Body of pancreas (tissue), 4 donors: ENCODE data around the gene RASA3. TPM values are rescaled to one million over a fixed set of nuclear protein-coding genes. Genes with fewer than 3 reads are reported as not detected.

Source experiments
- ATAC-seq: fragments of 150-250 bp; one replicate; pipeline ENCODE4 v1.9.1; 2016
- DNase-seq, 4 donors: peaks; one replicate each; pipeline ENCODE4 v3.0.0-alpha.2; 2019
- H3K27ac ChIP-seq, 4 donors: fragments of 200-600 bp; sonication (generic); 1 replicate in 3 of 4; 2 replicates in 1 of 4; pipeline versions ENCODE4 v1.5.1 to v1.6.1; 2016 to 2019; ENCODE audit warnings: mild to moderate bottlenecking in 1 of 4, mixed read lengths in 1 of 4, moderate library complexity in 1 of 4
- H3K27me3 ChIP-seq, 2 donors: fragments of 200-600 bp; sonication (generic); one replicate each; pipeline ENCODE4 v1.6.0; 2016; ENCODE audit warnings: mild to moderate bottlenecking in 1 of 2
- H3K36me3 ChIP-seq, 2 donors: fragments of 200-600 bp; sonication (generic); replicated peaks in 1 of 2; 2 replicates each; pipeline ENCODE4 v1.5.1; 2016; ENCODE audit warnings: low read depth in 2 of 2; ENCODE audit not compliant: insufficient read depth in 1 of 2
- H3K4me1 ChIP-seq: fragments of 200-600 bp; sonication (generic); one replicate; pipeline ENCODE4 v1.6.0; 2016
- H3K4me3 ChIP-seq, 2 donors: fragments of 200-600 bp; sonication (generic); 1 replicate in 1 of 2; 2 replicates in 1 of 2; pipeline ENCODE4 v1.5.1; 2016 to 2019
- H3K9me3 ChIP-seq, 3 donors: fragments of 200-600 bp; sonication (generic); 1 replicate in 2 of 3; 2 replicates in 1 of 3; pipeline ENCODE4 v1.5.1; 2016
- POLR2A ChIP-seq, 3 donors: fragments of 450-650 bp; IDR thresholded peaks; one replicate each; pipeline ENCODE4 v1.6.1; 2016; ENCODE audit warnings: antibody characterized with exemption in 3 of 3, mild to moderate bottlenecking in 2 of 3
- WGBS, 2 donors: methylation state at CpG; one replicate each; pipeline ENCODE4 v1.1.5; 2017; 5-methylcytosine and 5-hydroxymethylcytosine counted together
- intact Hi-C: fragments of 100-400 bp; cut with DNase I; formaldehyde crosslinking; loops from one replicate; pipeline ENCODE4 v1.15.1; 2023
- total RNA-seq, 2 donors: library from RNA; depleted of rRNA; stranded (reverse); fragments of >200 nt; gene quantifications; one replicate each; pipeline ENCODE4 v1.1.0, GENCODE V29; 2016
- TF ChIP-seq, protein P1 (sequence below), 7 experiments: fragments of 450-650 bp in 4 of 7; fragments of 200-600 bp in 3 of 7; sonication (generic) in 3 of 7; IDR thresholded peaks; one replicate each; pipeline ENCODE4 v1.5.1; 2016 to 2019; ENCODE audit warnings: antibody characterized with exemption in 7 of 7

RASA3 gene
- total RNA-seq, 2 donors from 2014 or later = 10.2 to 19.2 TPM

DNA sequence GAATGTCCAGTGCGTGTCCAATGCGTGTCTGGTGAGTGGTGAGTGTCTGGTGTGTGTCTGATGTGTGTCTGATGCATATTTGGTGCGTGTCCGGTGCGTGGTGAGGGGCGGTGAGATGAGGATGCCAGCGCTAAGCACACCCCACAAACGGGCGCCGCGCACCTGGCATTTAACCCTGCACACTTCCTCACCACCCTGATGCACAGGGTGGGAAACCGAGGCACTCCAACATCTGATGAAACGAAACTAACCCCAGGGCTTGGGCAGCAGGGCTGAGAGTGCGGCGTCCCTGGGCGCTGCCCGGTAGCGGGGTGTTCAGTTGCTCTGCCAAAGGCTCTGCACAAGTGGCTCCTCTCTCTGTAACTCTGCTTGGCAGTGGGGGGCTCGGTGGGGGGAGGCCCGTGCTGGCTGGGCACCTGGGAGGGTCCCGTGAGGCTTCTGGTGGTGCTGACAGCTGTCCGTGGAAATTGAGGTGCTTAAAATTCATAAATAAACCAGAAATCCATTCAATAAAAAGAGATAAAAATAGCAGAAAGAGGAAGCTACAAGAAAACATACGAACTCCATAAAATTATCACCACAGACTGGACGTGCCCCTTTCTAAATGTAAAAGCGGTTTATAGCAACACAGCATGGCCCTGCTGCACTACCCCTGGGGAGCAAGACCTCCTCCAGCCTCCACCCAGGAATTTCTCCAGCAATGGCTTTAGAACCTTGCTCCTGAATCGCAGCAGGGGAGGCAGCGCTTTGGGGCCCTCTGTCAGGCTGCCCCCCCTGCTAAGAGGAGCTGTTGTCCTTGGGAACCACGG is 76.0 kb downstream of the RASA3 start:
- Histone ChIP-seq H3K36me3 (no peaks in the 10 kb centered on the region), H3K27me3 (no peaks in the 10 kb centered on the region), H3K27ac (no peak overlapping the region), H3K4me3 (no peak overlapping the region), H3K4me1 (no peaks in the 10 kb centered on the region), H3K9me3 (no peaks in the 10 kb centered on the region)
- TF ChIP-seq, protein P1, sequence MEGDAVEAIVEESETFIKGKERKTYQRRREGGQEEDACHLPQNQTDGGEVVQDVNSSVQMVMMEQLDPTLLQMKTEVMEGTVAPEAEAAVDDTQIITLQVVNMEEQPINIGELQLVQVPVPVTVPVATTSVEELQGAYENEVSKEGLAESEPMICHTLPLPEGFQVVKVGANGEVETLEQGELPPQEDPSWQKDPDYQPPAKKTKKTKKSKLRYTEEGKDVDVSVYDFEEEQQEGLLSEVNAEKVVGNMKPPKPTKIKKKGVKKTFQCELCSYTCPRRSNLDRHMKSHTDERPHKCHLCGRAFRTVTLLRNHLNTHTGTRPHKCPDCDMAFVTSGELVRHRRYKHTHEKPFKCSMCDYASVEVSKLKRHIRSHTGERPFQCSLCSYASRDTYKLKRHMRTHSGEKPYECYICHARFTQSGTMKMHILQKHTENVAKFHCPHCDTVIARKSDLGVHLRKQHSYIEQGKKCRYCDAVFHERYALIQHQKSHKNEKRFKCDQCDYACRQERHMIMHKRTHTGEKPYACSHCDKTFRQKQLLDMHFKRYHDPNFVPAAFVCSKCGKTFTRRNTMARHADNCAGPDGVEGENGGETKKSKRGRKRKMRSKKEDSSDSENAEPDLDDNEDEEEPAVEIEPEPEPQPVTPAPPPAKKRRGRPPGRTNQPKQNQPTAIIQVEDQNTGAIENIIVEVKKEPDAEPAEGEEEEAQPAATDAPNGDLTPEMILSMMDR (IDR thresholded peaks at IDR 0.05) = no peak
- intact Hi-C loops = no loop called here
- ATAC-seq = no peak
- DNase-seq = no peak
- 78 to 85% methylated on average over 27 to 28 of the region's 28 CpGs for WGBS, 2 donors

DNA sequence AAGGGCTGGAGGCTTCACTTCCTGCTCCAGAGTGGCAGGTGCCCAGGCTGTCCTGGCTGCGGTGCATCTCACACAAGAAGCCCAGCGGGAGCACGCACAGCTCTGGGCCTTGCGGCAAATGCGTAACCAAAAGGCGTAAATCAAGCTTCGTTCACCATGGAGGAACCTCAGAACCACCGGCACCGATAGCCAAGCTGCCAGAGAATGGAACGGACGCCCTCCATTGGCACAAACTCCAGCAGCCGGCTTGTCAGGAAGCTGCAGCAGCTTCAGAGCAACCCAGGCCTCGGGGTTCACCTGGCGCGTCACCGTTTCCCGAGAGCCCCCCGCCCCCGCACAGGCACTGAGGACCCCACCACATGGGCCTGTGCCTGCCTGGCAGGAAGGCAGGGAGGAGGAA is 76.7 kb downstream of the RASA3 start:
- ATAC-seq (no peak), DNase-seq (no peak)
- TF ChIP-seq POLR2A (IDR thresholded peaks at IDR 0.05) = no peak
- TF ChIP-seq, protein P1 (IDR thresholded peaks at IDR 0.05) = no peak
- Histone ChIP-seq H3K27ac (no peak overlapping the region), H3K4me1 (no peaks in the 10 kb centered on the region), H3K27me3 (no peaks in the 10 kb centered on the region), H3K9me3 (no peaks in the 10 kb centered on the region), H3K36me3 (no peaks in the 10 kb centered on the region), H3K4me3 (no peak overlapping the region)
- intact Hi-C loops = no loop called here
- 95 to 96% methylated on average over 4 to 19 of the region's 19 CpGs for WGBS, 2 donors

GRCh38 chr13:114054830-114055439 is 77.5 kb downstream of the RASA3 start:
- H3K9me3 ChIP-seq = no peaks in the 10 kb centered on the region
- H3K27ac ChIP-seq = no peak overlapping the region
- intact Hi-C loops = no loop called here
- no peaks in the 10 kb centered on the region for H3K4me1 ChIP-seq
- H3K4me3 ChIP-seq = no peak overlapping the region
- ATAC-seq = no peak
- H3K27me3 ChIP-seq = no peaks in the 10 kb centered on the region
- TF ChIP-seq, protein P1 (IDR thresholded peaks at IDR 0.05) = no peak
- no peak for TF ChIP-seq POLR2A (IDR thresholded peaks at IDR 0.05)
- whole genome bisulfite sequencing, 2 donors = 91 to 98% methylated on average over 13 to 24 of the region's 24 CpGs
- H3K36me3 ChIP-seq = no peaks in the 10 kb centered on the region
- DNase-seq = no peak

DNA sequence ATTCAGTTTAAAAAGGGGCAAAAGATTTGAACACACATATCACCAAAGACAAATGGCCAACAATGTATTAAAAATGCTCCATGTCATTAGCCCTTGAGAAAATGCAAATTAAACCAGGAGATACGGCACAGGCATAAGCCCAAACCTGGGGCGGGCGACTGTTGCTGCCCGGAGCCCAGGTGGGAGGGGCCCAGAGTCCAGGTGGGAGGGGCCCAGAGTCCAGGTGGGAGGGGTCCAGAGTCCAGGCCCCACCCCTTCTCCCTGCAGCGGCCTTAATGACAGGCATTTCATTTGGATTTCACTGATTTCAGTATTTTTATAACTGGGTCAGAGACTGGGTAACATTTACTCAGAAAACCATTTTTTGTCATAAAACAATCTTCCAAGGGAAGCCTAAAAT is 78.2 kb downstream of the RASA3 start:
- WGBS, 2 donors = 68 to 92% methylated on average over 5 of the region's 5 CpGs
- Histone ChIP-seq H3K9me3 (no peaks in the 10 kb centered on the region), H3K4me3 (no peak overlapping the region), H3K4me1 (no peaks in the 10 kb centered on the region), H3K27me3 (no peaks in the 10 kb centered on the region), H3K27ac (no peak overlapping the region), H3K36me3 (no peaks in the 10 kb centered on the region)
- TF ChIP-seq, protein P1 (IDR thresholded peaks at IDR 0.05) = no peak
- no peak for TF ChIP-seq POLR2A (IDR thresholded peaks at IDR 0.05)
- ATAC-seq (no peak), DNase-seq (no peak)
- intact Hi-C loops = no loop called here
